ENCODE data around the gene MLKL.

MLKL gene

GRCh38 chr16:74744566-74744965, 43.9 kb upstream of the MLKL start:
- DNase-seq (ENCODE audit: low read depth): no peak
- TF ChIP-seq, protein P1, sequence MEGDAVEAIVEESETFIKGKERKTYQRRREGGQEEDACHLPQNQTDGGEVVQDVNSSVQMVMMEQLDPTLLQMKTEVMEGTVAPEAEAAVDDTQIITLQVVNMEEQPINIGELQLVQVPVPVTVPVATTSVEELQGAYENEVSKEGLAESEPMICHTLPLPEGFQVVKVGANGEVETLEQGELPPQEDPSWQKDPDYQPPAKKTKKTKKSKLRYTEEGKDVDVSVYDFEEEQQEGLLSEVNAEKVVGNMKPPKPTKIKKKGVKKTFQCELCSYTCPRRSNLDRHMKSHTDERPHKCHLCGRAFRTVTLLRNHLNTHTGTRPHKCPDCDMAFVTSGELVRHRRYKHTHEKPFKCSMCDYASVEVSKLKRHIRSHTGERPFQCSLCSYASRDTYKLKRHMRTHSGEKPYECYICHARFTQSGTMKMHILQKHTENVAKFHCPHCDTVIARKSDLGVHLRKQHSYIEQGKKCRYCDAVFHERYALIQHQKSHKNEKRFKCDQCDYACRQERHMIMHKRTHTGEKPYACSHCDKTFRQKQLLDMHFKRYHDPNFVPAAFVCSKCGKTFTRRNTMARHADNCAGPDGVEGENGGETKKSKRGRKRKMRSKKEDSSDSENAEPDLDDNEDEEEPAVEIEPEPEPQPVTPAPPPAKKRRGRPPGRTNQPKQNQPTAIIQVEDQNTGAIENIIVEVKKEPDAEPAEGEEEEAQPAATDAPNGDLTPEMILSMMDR (IDR thresholded peaks at IDR 0.05; ENCODE audit: control insufficient read depth, insufficient read depth, low read depth, low read length, missing control alignments): no peak
- no peak overlapping the region for H3K4me3 ChIP-seq (ENCODE audit: control insufficient read depth, low read depth, low read length)

DNA sequence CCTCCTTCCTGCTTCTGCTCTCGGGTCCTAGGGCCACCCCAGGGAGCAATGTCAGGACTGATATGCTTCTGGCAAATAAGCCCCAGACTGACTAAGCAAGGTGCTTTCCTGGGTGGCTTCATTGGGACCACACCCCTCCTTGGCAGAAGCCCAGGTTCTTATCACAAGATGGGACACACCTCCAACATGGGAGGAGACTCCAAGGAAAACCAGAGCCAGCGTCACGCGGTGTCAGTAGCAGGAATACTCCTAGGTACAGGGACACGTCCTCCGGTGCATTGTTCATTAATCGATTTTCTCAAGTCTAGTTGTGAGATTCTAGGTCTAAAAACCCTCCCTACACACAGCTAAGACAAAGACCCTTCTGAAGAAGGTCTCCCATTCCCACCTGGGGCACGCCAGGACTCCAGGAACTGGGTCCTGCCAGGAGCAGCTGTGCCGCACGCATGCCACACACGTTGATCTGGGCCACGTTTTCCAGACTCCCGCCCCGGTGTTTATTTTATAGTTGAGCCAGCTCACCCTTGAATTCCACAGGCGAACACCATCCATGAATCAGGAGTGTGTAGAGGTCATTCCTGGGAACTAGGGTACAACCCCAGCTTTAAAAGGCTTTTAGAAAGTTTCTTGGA, 43.1 kb upstream of the MLKL start:
- TF ChIP-seq, protein P1 (IDR thresholded peaks at IDR 0.05; ENCODE audit: control insufficient read depth, insufficient read depth, low read depth, low read length, missing control alignments): no peak
- H3K4me3 ChIP-seq (ENCODE audit: control insufficient read depth, low read depth, low read length): no peak overlapping the region
- no peak for DNase-seq (ENCODE audit: low read depth)

- DNase-seq (ENCODE audit: low read depth): no peak
- TF ChIP-seq, protein P1 (IDR thresholded peaks at IDR 0.05; ENCODE audit: control insufficient read depth, insufficient read depth, low read depth, low read length, missing control alignments): no peak
- H3K4me3 ChIP-seq (ENCODE audit: control insufficient read depth, low read depth, low read length): no peak overlapping the region
These were observed 42.5 kb upstream of the MLKL start for GRCh38 chr16:74743045-74743667.

DNA sequence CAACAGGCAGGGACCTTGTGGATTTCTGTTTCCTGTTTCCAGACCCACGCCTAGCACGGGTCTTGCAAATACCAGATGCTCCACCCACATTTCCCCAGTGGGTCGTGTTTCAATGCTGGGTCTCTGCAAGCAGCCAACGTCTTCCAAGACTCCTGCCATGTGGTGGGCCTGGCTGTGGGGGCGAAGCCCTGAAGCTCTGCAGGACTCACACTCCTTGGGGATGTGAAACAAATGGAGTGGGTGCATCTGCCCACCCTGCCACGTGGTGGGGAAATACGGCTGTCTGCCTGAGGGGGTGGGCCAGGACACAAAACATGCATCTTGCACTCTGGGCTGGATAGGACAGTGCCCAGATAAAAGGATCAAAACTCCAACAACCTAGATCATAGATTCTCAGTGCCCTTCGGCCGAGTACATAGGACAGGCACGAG, 41.4 kb upstream of the MLKL start:
- no peak overlapping the region for H3K4me3 ChIP-seq (ENCODE audit: control insufficient read depth, low read depth, low read length)
- TF ChIP-seq, protein P1 (IDR thresholded peaks at IDR 0.05; ENCODE audit: control insufficient read depth, insufficient read depth, low read depth, low read length, missing control alignments): no peak
- DNase-seq (ENCODE audit: low read depth): no peak

- DNase-seq (ENCODE audit: low read depth): no peak
- H3K4me3 ChIP-seq (ENCODE audit: control insufficient read depth, low read depth, low read length): no peak overlapping the region
- TF ChIP-seq, protein P1 (IDR thresholded peaks at IDR 0.05; ENCODE audit: control insufficient read depth, insufficient read depth, low read depth, low read length, missing control alignments): no peak
These were observed 40.2 kb upstream of the MLKL start for GRCh38 chr16:74740795-74741304.

GRCh38 chr16:74739275-74739674, 38.6 kb upstream of the MLKL start:
- no peak for DNase-seq (ENCODE audit: low read depth)
- no peak overlapping the region for H3K4me3 ChIP-seq (ENCODE audit: control insufficient read depth, low read depth, low read length)
- TF ChIP-seq, protein P1 (IDR thresholded peaks at IDR 0.05; ENCODE audit: control insufficient read depth, insufficient read depth, low read depth, low read length, missing control alignments): no peak

Data from AG09309 (cell line).